ENCODE data around the gene LOXL1. TPM values are rescaled to one million over a fixed set of nuclear protein-coding genes. Genes with fewer than 3 reads are reported as not detected.

The LOXL1 gene
- total RNA-seq, 1 donor from 2014 or later: 25.1 TPM

DNA sequence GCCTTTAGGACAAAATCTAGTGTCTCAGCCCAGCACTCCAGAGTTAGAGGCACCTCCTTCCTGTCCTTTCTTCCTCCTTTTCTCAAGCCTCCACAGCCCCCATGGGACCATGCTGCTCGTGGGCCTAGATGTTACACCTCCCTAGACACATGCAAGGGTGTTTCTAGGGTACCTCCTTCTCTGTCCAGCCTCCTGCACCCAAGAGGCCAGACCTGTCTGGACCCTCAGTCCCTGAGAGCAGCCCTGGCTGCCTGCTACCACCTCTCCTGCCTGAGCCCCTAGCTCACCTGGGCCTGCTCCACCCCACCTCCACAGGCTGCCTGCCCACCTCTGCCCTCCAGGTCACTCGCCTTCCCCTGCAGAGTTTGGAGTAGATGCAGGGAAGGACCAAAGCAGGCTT, 5.2 kb downstream of the LOXL1 start:
- no peaks in the 10 kb centered on the region for H3K36me3 Mint-ChIP-seq
- DNase-seq (ENCODE audit: extremely low spot score, unreplicated experiment): no peak
- no peak overlapping the region for H3K27ac Mint-ChIP-seq
- H3K9me3 Mint-ChIP-seq: no peaks in the 10 kb centered on the region
- H3K4me3 Mint-ChIP-seq: peak overlapping the region; percentile 7
- peaks cover 10% of the 10 kb centered on the region for H3K27me3 Mint-ChIP-seq
- peaks cover 19% of the 10 kb centered on the region for H3K4me1 Mint-ChIP-seq (ENCODE audit: unreplicated experiment)
- TF ChIP-seq, protein P1, sequence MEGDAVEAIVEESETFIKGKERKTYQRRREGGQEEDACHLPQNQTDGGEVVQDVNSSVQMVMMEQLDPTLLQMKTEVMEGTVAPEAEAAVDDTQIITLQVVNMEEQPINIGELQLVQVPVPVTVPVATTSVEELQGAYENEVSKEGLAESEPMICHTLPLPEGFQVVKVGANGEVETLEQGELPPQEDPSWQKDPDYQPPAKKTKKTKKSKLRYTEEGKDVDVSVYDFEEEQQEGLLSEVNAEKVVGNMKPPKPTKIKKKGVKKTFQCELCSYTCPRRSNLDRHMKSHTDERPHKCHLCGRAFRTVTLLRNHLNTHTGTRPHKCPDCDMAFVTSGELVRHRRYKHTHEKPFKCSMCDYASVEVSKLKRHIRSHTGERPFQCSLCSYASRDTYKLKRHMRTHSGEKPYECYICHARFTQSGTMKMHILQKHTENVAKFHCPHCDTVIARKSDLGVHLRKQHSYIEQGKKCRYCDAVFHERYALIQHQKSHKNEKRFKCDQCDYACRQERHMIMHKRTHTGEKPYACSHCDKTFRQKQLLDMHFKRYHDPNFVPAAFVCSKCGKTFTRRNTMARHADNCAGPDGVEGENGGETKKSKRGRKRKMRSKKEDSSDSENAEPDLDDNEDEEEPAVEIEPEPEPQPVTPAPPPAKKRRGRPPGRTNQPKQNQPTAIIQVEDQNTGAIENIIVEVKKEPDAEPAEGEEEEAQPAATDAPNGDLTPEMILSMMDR (conservative IDR thresholded peaks at IDR 0.05): no peak

DNA sequence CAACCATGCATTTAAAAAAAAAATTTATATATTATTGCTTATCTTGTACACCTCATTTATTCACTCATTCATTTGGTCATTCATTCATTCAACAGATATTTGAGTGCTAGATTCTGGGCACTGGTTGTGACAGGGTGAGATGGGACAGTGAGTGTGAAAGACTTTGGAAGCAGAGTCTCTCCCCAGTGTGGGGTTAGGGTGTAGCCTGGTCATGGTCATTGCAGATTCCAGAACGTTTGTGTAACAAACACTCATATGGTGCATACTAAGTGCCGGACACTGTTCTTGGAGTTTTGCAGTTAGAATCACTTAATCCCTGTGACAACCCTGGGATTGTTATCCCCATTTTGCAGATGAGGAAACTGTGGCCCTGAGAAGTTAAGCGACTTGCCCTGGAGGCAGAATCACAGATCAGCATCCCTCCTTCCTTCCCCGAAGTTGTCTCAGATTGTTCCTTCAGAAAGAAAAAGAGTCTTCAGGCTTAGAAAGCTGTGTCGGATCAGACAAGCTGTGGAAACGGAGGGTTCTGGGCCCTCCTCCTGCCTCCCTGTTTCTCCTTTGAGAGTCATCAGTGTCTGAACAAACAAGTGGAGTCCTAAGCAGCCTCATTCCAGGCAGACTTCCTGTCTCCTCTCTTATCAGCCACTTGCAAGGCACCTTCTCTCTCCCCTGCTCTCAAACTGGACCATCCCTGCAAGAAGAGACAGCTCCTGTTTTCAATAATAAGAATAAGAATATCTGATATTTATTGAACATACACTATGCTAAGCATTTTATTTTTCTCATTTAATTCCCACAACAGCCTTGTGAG, 6.3 kb downstream of the LOXL1 start:
- TF ChIP-seq, protein P1 (conservative IDR thresholded peaks at IDR 0.05): no peak
- Mint-ChIP-seq H3K27ac (no peak overlapping the region), H3K27me3 (peaks cover 10% of the 10 kb centered on the region), H3K4me3 (no peak overlapping the region), H3K36me3 (no peaks in the 10 kb centered on the region), H3K9me3 (no peaks in the 10 kb centered on the region), H3K4me1 (ENCODE audit: unreplicated experiment) (peaks cover 24% of the 10 kb centered on the region)
- no peak for DNase-seq (ENCODE audit: extremely low spot score, unreplicated experiment)

DNA sequence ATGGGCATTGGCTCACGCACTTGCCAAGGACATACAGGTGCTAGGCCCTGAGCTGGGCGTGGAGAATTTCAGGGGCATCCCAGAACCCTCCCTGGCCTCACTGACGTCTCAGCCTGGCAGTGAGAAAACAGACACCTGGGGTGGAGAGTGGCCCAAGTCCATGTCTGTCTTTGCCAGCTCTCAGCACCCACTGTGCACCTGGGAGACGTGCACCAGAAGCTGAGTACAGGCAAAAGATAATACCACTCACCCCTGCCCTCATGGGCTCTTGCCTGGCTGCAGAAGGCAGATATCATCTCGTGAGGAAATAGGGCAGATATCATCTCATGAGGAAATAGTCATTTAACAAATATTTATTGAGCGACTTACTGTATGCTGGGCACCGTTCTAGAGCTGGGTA, 8.0 kb downstream of the LOXL1 start:
- Mint-ChIP-seq H3K27ac (no peak overlapping the region), H3K4me1 (ENCODE audit: unreplicated experiment) (peaks cover 26% of the 10 kb centered on the region), H3K36me3 (no peaks in the 10 kb centered on the region), H3K27me3 (peaks cover 5% of the 10 kb centered on the region), H3K9me3 (no peaks in the 10 kb centered on the region), H3K4me3 (no peak overlapping the region)
- no peak for DNase-seq (ENCODE audit: extremely low spot score, unreplicated experiment)
- TF ChIP-seq, protein P1 (conservative IDR thresholded peaks at IDR 0.05): no peak

DNA sequence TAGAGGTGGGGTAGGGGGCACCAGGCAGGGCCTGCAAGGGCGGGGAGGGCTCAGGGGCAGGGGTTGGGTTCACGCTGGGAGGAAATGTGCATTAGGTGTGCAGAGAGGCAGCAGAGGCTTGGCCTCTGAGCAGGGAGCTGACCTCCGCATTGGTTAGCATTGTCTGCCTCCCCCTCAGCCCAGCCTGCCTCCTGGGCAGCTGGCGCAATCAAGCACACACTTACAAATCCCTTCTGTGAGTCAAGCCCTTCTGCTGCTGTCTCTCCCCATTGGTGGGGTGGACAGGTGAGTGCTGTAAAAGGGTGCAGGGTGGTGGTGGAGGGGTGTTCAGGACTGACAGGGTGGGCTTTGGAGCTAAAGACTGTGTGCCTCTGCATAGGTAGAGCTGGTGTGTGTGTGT, 9.3 kb downstream of the LOXL1 start:
- TF ChIP-seq, protein P1 (conservative IDR thresholded peaks at IDR 0.05): no peak
- peak overlapping the region; percentile 16 for H3K27ac Mint-ChIP-seq
- peaks cover 37% of the 10 kb centered on the region for H3K4me1 Mint-ChIP-seq (ENCODE audit: unreplicated experiment)
- no peaks in the 10 kb centered on the region for H3K9me3 Mint-ChIP-seq
- no peak overlapping the region for H3K4me3 Mint-ChIP-seq
- peaks cover 5% of the 10 kb centered on the region for H3K27me3 Mint-ChIP-seq
- no peaks in the 10 kb centered on the region for H3K36me3 Mint-ChIP-seq
- no peak for DNase-seq (ENCODE audit: extremely low spot score, unreplicated experiment)

DNA sequence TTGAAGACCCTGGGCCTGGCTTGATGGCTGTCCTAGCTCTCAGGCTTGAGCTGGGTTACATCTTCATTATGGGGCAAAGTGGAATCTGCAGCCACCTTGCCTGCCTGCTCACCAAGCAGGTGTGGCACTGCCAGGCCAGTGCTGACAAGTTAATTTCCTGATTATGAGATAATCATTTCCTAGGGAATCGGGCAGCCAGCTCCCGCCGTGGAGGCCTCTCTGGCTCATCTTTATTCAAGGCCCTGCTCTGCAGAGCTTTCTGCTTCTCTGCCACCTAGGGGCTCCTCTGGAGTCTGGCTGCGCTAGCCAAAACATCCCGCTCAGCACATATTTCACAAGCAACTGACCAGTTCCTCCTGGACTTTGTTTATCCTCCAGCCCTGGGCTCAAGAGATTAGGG, 9.9 kb downstream of the LOXL1 start:
- Mint-ChIP-seq H3K36me3 (no peaks in the 10 kb centered on the region), H3K4me1 (ENCODE audit: unreplicated experiment) (peaks cover 39% of the 10 kb centered on the region), H3K27ac (no peak overlapping the region), H3K27me3 (peaks cover 2% of the 10 kb centered on the region), H3K9me3 (no peaks in the 10 kb centered on the region), H3K4me3 (no peak overlapping the region)
- TF ChIP-seq, protein P1 (conservative IDR thresholded peaks at IDR 0.05): no peak
- DNase-seq (ENCODE audit: extremely low spot score, unreplicated experiment): no peak
